Glomerular endothelial cell (primary cell): ENCODE measurements around the gene TOLLIP. TPM values are rescaled to one million over a fixed set of nuclear protein-coding genes. Genes with fewer than 3 reads are reported as not detected.
A peak's percentile ranks its signal among the peaks of the same experiment; 100 is the strongest.
"Not testable (repeated sequence)": the region's sequence is repeated elsewhere in the genome, so short reads cannot be mapped to it uniquely, and the experiment has no call there.

Experiments
- DNase-seq: peaks from one replicate; pipeline ENCODE4 v3.0.0-alpha.2; 2011; ENCODE audit warnings: low read depth, low spot score; ENCODE audit errors: extremely low read depth
- total RNA-seq: library from RNA; depleted of rRNA; stranded (reverse); fragments of >200 nt; gene quantifications from 2 replicates; pipeline ENCODE4 v1.2.3, GENCODE V29; 2015

The TOLLIP gene
- total RNA-seq = 57.4 and 64.3 TPM in 2 replicates

GRCh38 chr11:1309498-1310317 is at the start of gene TOLLIP:
Gene TOLLIP (minus strand): TSS chr11:1309632. CDS start chr11:1309498, 134 bp downstream.
- peak; percentile 20 for DNase-seq

GRCh38 chr11:1358931-1359330 is 49.5 kb upstream of the TOLLIP start:
- not testable (repeated sequence) for DNase-seq

GRCh38 chr11:1358286-1358685 is 48.9 kb upstream of the TOLLIP start:
- DNase-seq = no peak

GRCh38 chr11:1356478-1356960 is 47.1 kb upstream of the TOLLIP start:
- DNase-seq = no peak

DNA sequence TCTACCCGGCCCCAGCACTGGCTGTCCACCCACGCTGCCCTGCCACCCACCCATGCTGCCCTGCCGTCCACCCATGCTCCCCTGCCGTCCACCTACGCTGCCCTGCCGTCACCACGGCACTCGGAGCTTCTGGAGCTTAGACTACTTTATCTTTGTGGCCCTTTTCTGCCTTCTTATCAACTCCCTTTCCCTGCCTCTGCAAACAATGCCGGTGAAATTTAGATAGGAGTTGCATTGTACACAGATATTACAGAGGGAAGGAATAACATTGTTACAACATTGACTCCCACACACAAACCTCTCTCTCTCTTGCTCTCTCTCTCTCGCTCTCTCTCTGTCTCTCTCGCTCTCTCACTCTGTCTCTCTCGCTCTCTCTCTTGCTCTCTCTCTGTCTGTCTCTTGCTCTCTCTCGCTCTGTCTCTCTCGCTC is 46.6 kb upstream of the TOLLIP start:
- no peak for DNase-seq

DNA sequence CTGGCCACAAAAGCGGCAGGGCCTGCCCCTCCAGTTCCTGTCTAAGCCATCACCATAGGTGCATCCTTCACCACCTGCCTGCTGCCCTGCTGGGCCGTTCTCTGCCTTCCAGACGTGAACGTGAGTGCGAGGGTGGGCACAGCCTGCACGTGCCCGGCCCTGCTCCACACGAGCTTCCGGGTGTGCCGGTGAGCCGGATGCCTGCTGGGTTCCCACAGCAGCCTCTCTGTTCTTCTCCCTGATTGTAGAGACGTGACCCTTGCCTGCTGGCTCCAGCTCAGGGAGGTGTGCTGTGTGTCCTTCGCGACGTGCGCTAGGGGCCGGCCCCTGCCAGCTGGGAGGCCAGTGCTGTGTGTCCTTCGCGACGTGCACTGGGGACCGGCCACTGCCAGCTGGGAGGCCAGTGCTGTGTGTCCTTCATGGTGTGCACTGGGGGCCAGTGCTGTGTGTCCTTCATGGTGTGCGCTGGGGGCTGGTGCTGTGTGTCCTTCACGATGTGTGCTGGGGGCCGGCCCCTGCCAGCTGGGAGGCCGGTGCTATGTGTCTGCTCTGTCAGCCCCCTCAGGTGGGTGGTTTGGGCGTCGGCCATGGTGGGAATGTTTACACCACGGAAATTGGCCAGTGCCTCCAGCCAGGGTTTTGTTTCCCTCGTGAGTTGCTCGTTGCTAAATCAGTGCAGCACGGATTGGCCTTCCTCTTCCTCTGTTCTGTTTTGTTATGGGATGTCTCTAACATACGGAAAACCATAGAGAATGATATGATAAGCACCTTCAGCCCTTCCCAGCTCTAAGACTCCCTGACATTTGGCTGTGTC is 44.9 kb upstream of the TOLLIP start:
- DNase-seq = no peak

- DNase-seq = no peak
Measured at GRCh38 chr11:1353383-1354124, 44.1 kb upstream of the TOLLIP start.

DNA sequence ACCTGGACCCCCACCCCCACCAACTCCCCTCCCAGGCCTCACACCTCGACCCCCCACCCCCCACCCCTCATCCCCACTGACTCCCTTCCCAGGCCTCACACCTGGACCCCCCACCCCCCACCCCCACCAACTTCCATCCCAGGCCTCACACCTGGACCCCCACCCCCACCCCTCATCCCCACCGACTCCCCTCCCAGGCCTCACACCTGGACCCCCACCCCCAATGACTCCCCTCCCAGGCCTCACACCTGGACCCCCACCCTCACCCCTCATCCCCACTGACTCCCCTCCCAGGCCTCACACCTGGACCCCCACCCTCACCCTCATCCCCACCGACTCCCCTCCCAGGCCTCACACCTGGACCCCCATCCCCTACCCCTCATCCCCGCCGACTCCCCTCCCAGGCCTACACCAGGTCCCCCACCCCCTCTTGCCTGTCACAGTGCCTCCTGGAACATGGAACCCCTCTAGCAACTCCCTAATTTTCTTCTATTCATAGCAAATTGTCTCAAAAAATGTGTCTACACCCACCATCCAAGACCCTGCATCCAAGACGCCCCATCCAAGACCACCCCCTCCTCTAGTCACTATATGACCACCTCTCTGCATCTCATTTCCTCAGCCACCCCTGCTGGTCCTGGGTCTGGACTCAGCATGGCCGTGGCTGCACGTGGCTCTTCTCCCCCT is 43.4 kb upstream of the TOLLIP start:
- DNase-seq = no peak

DNA sequence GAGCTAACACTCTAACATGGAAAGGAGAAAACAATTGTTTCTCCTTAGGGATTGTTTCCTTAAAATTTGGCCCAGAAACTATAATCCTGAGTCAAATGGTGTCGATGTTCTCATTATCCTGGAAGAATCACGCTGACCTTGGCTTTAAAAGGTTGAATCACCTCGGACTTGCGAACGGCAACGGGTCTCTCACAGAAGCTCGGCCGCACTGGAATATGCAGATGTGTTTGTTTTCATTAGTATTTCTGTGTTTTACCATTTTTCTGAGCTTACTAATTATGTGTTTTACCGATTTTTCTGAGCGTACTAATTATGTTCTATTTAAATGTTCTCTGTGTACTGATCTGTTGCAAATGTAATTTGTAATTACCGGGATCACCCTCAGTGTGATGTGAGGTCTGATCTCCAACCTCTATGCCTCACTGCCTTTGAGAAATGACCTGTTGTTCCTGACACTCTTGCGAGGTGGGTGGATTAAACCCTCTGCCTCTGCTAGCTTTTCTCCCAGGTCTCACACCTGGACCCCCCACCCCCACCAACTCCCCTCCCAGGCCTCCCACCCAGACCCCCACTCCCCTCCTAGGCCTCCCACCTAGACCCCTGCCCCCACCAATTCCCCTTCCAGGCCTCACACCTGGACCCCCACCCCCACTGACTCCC is 42.0 kb upstream of the TOLLIP start:
- no peak for DNase-seq

GRCh38 chr11:1350086-1350725 is 40.8 kb upstream of the TOLLIP start:
- DNase-seq = no peak

DNA sequence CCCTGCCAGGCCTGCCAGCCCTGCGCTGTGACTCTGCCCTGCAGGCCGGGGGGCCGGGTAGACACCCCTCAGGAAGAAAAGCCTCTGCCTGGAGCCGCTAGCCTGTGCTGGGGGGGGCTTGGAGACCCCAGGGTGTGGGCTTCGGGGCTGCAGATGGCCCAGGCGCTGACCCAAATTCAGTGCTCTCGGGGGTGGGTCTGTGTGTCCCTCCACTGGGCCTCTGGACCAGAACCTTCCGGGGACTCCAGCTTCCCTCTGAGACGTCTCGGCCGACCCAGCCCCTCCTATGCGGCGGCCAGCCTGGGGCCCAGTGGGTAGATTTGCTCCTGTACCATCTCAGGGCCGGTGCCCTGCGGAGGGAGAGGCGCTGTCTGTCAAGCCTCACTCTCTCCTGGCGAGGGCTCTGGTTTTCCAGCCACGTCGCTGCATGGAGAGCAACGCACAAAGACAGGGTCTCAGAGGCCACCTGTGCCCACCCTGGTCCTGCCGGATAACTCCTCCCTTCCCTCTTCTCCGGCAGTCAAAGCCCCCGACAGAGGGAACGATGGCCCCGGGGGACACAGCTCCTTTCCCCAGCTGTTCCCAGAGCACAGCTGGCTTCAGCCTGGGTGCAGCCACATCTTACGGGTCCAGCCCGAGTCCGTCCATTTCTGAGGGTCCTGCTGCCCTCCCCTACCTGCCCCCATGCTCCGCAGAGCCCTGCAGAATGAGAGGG is 40.1 kb upstream of the TOLLIP start:
- no peak for DNase-seq

DNA sequence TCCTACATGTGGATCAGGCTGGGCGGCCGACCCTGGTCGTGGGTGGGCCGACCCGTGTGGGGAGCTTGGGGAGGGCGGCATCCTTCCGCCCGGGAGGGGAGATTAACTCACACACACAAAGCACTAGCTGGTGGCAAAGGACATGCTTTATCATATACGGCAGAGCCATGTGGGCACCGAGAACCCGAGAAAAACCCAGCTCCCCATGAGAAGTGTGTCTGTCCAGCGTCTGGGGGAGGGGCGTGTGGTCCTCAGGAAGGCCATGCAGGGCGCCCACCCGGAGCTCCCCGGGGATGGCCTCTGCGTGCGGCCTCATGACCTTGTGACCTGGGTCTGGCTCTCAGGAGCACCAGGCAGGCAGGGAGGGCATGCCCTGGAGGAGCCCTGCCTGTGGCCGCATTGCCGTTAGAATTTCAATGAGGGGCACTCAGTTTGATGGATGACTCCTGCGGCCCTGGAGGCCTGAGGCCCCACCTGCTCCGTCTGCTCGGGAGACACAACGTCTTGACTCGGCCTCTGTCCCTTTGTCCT is 39.4 kb upstream of the TOLLIP start:
- DNase-seq = no peak

- DNase-seq = no peak
Measured at GRCh38 chr11:1348146-1348795, 38.8 kb upstream of the TOLLIP start.

DNA sequence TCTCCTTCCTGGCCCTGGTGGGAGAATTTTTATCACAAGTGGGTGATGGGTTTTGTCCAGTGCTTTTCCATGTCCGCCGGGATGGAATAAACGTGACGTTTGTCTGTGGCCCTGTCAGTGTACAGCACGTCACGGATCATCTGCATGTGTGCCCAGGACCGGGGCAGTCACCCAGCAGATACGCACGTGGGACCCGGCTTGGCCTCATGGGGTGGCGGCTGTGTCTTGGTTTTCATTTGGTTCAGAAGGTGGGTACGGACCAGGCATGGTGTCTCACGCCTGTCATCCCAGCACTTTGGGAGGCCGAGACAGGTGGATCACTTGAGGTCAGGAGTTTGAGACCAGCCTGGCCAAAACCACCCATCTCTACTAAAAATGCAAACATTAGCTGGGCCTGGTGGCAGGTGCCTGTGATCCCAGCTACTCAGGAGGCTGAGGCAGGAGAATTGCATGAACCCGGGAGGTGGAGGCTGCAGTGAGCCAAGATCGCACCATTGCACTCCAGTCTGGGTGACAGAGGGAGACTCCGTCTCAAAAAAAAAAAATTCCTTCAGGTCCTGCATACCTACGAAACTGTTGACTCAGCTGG is 38.1 kb upstream of the TOLLIP start:
- not testable (repeated sequence) for DNase-seq

GRCh38 chr11:1346669-1347390 is 37.4 kb upstream of the TOLLIP start:
- no peak for DNase-seq

GRCh38 chr11:1345737-1346513 is 36.5 kb upstream of the TOLLIP start:
- no peak for DNase-seq
